ACC112 (cell line): ENCODE results near the gene WDR91.

Experiments used
- H2AFZ ChIP-seq: fragments of 200-600 bp; sonication (generic); one replicate; pipeline ENCODE4 v1.6.0; 2017; ENCODE audit warnings: antibody characterized with exemption, low read length; ENCODE audit not compliant: unreplicated experiment
- H3K27ac ChIP-seq: fragments of 200-600 bp; sonication (generic); 2 replicates; pipeline ENCODE4 v1.5.1; 2014; ENCODE audit warnings: low read depth, mild to moderate bottlenecking, antibody characterized with exemption, low read length, moderate library complexity
- H3K27me3 ChIP-seq: fragments of 200-600 bp; sonication (generic); 2 replicates; pipeline ENCODE4 v1.6.1; 2014; ENCODE audit warnings: mild to moderate bottlenecking, antibody characterized with exemption, low read length, moderate library complexity, mixed read lengths; ENCODE audit not compliant: insufficient read depth
- H3K36me3 ChIP-seq: fragments of 200-600 bp; sonication (generic); 2 replicates; pipeline ENCODE4 v1.6.1; 2016; ENCODE audit warnings: mild to moderate bottlenecking, antibody characterized with exemption, low read length, moderate library complexity, mixed read lengths; ENCODE audit not compliant: insufficient read depth
- H3K4me1 ChIP-seq: fragments of 200-600 bp; sonication (generic); one replicate; pipeline ENCODE4 v1.6.1; 2016; ENCODE audit warnings: low read length, mixed read lengths; ENCODE audit not compliant: insufficient read depth, unreplicated experiment, control insufficient read depth
- H3K4me3 ChIP-seq: fragments of 200-600 bp; sonication (generic); 2 replicates; pipeline ENCODE4 v1.5.1; 2014; ENCODE audit warnings: mild to moderate bottlenecking, low read depth, low read length
- H3K79me2 ChIP-seq: fragments of 200-600 bp; sonication (generic); one replicate; pipeline ENCODE4 v1.6.0; 2016; ENCODE audit warnings: low read length; ENCODE audit not compliant: control insufficient read depth, unreplicated experiment, insufficient read depth

Gene WDR91

DNA sequence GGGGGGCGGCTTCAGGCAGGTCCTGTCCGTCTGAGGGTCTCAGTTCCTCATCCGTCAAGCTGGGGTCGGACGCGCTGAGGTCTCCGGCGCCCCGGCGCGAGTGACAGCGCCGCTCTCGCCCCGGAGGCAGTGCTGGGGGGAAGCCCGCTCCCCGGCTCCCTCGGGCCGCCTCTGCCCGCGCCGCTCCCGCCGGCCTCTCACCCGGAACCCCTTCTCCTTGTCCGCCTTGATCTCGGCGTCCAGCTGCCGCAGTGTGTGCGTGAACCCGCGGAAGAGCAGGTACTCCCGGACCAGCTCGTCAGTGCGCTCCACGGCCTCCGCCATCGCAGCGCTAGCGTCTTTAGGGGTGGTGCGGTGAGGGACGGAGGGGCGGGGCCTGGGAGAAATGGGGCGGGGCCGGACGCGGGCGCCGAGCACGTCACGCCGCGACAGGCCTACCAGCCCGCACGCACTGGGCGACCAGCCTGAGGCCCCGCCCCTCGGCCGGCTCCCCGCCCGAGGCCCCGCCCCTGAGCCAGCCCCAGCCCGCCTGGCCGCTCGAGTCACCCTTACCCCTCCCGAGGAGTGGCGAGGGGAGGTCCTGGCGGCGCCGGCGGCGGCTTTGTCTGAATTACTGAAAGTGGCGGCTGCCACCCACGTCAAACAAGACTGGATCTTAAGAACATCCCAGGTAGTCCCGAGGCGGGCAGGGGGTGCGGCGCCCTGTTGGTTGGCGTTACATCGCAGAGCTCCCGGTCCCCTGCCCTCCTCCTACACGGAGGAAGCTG is at the start of gene WDR91:
Gene WDR91, minus strand, starts transcription at position 348 of the 767 bp plus-strand sequence. Its CDS starts 24 bp downstream, at position 324.
- peak within 1 kb of the TSS; percentile 78 for H3K4me3 ChIP-seq
- no peaks in the 10 kb centered on the region for H3K36me3 ChIP-seq
- peak within 1 kb of the TSS; percentile 30 for H3K27ac ChIP-seq
- peak within 1 kb of the TSS; percentile 88 for H2AFZ ChIP-seq
- H3K4me1 ChIP-seq = peaks cover 4% of the 10 kb centered on the region
- H3K79me2 ChIP-seq = no peaks in the 10 kb centered on the region
- H3K27me3 ChIP-seq = no peaks in the 10 kb centered on the region

DNA sequence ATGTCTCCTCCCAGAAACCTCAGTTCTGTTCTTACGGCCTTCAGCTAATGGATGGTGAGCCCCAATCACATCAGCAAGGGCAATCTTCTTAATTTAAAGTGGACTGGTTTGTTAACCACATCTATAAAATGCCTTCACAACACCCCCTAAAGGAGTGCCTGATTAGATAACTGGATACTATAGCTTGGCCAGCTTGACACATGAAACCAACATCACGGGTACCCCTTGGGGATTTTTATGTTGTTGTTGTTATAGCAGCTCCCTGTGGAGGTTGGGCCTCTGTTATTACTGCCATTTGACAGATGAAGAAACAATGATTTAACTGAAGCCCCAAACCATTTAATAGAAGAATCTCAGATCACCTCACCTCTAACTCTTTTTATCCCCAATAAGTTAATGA is 49.1 kb upstream of the WDR91 start:
- peaks cover 7% of the 10 kb centered on the region; the same call in 1 of the 2 replicates for H3K27me3 ChIP-seq
- H3K4me3 ChIP-seq = no peak overlapping the region
- H3K36me3 ChIP-seq = no peaks in the 10 kb centered on the region
- H2AFZ ChIP-seq = no peak overlapping the region
- no peak overlapping the region for H3K27ac ChIP-seq
- H3K4me1 ChIP-seq = no peaks in the 10 kb centered on the region
- no peaks in the 10 kb centered on the region for H3K79me2 ChIP-seq

DNA sequence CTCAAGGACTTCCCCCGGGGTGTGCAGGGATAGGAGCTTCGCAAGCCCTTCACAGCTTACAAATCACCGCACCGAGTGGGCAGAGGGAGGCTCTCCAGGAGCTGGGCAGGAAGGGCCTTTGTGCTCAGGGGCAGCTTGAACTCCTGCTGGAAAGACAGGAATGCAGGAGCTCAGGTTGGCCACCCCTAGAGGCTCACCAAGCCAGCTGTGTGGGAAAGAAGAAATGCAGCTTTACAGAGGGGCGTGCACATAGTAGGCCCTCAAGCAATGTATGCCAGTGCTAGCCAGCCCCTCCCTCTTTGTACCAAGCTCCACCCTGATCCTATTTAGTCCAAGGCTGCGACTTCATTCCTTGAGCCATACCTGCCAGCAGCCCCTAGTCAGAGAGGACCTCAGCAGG is 48.4 kb upstream of the WDR91 start:
- H3K27ac ChIP-seq = no peak overlapping the region

GRCh38 chr7:135258585-135258984 is 47.3 kb upstream of the WDR91 start:
- Histone ChIP-seq H3K27me3 (no peaks in the 10 kb centered on the region), H3K36me3 (no peaks in the 10 kb centered on the region), H3K79me2 (no peaks in the 10 kb centered on the region), H3K4me1 (peaks cover 19% of the 10 kb centered on the region), H2AFZ (no peak overlapping the region), H3K27ac (no peak overlapping the region), H3K4me3 (no peak overlapping the region)

More for the DNA sequence above, 48.4 kb upstream of the WDR91 start:
- Histone ChIP-seq H3K36me3 (no peaks in the 10 kb centered on the region), H3K4me1 (peaks cover 8% of the 10 kb centered on the region), H3K4me3 (no peak overlapping the region), H2AFZ (no peak overlapping the region), H3K79me2 (no peaks in the 10 kb centered on the region), H3K27me3 (peaks cover 3% of the 10 kb centered on the region; the same call in 1 of the 2 replicates)

DNA sequence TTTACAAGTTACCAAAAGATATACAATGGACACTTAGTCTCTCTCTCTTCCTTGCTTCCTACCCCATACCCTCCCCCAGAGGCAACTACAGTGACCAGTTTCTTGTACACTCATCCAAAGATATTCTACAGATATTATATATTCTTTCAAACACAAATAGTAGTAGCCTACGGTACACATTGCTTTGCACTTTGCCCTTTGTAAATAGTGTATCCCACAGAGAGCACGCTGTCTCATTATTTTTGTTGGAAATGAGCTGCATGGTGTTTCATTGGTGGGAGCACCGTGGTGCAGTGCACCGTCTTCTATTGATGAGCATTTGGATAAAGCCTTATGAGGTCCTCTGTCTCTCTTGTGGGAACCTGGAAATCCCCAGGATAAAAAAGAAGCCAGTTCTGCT is 46.5 kb upstream of the WDR91 start:
- no peak overlapping the region for H3K27ac ChIP-seq
- peaks cover 20% of the 10 kb centered on the region for H3K4me1 ChIP-seq
- H2AFZ ChIP-seq = no peak overlapping the region
- no peak overlapping the region for H3K4me3 ChIP-seq
- no peaks in the 10 kb centered on the region for H3K27me3 ChIP-seq
- no peaks in the 10 kb centered on the region for H3K79me2 ChIP-seq
- no peaks in the 10 kb centered on the region for H3K36me3 ChIP-seq

DNA sequence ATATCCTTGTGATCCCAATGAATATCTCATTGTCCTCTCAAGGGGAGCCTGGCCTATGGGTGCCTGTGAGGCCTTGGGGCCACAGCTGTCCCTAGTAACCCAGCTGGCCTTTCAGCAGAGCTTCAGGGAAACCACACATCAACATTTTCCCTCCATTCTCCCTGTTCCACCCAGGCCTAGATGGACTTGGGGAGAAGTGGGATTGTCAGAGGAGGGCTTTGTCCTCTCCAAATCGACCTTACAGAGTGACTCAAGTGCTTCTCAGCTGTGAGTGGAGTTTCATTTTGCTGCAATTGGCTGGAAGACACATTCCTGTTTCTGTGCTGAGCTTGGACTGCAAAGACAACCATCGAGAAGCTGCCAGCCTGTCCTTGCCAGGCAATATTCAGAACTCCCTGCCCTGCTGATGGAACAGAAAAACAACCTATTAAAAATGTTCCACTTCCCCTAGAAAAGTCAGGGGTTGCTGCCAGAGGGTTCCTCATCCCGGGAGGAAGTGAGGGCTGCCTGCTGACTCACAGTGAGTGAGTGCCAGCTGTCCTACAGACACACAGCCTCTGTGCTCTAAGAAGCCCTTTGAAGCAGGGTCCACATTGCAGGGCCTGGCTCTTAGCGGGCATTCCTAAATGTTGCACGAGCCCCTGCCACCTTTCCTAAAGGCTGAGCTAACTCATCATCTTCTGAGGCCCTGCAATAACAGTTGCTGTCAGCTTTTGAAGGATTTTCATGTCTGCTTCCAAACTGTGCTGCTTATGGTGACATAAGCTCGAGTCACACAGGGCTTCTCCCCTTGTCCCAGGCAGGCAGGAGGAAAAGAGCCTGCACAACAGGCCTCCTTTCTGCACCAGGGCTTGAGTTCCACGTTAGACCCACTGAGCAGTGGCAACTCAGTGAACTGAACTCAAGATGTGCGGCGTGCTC is 42.8 kb upstream of the WDR91 start:
- Histone ChIP-seq H3K27ac (peak overlapping the region; percentile 75), H3K4me1 (peaks cover 20% of the 10 kb centered on the region), H3K79me2 (no peaks in the 10 kb centered on the region), H3K27me3 (no peaks in the 10 kb centered on the region), H2AFZ (peak overlapping the region; percentile 82), H3K4me3 (peak overlapping the region; percentile 8; the same call in 1 of the 2 replicates), H3K36me3 (no peaks in the 10 kb centered on the region)

DNA sequence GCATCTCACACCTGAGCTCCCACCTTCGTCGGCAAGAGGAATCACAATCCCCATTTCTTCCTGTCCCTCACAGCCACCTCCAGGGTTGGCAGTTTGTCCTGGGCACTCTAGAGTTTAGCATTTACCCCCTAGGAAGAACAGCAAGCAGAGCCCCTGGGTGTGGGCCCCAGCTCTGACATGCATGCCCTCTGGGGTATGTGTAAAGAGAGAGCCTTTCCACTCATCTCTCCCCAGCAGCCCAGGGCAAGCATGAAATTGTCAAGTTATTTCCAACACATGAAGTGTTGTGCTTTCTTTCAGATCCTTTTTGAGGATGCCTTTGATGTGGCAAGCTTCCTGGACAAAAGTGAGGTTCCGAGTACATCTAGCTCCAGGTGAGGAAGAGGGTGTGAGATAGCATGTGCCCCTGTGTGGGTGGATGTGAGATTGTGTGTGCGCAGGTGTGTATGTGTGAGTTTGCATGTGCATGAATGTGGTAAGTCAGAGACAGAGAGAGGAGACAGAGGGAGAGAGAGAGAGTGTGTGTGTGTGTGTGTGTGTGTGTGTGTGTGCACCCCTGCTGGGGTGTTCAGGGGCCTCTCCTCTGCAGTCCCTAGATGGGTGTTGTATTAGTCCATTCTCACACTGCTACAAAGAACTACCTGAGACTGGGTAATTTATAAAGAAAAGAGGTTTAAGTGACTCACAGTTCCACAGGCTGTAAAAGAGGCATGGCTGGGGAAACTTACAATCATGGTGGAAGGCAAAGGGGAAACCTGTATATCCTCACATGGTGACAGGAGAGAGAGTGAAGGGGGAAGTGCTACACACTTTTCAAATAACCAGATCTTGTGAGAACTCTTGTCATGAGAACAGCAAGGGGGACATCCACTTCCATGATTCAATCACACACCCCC is 40.4 kb upstream of the WDR91 start:
- H3K36me3 ChIP-seq = no peaks in the 10 kb centered on the region
- no peaks in the 10 kb centered on the region for H3K27me3 ChIP-seq
- no peak overlapping the region for H3K27ac ChIP-seq
- H3K79me2 ChIP-seq = no peaks in the 10 kb centered on the region
- peaks cover 20% of the 10 kb centered on the region for H3K4me1 ChIP-seq
- H3K4me3 ChIP-seq = no peak overlapping the region
- no peak overlapping the region for H2AFZ ChIP-seq

DNA sequence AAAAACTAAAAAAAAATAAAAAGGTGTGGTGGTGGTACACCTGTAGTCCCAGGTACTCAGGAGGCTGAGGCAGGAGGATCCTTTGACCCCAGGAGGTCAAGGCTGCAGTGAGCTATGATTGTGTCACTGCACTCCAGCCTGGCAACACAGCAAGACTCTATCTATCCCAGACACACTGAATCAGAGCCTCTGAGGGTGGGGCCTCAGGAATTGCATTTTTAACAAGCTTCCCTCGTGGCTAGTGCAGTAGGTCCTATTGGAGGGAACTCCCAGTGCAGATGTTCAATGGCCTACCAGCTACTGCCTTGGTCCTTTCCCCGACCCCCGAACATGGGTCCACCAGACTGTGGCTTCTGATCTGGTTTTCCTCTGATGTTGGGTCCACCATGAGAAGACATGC is 37.2 kb upstream of the WDR91 start:
- Histone ChIP-seq H3K36me3 (no peaks in the 10 kb centered on the region), H3K27ac (no peak overlapping the region), H3K27me3 (peaks cover 17% of the 10 kb centered on the region), H3K4me1 (peaks cover 1% of the 10 kb centered on the region), H3K4me3 (no peak overlapping the region), H2AFZ (no peak overlapping the region), H3K79me2 (no peaks in the 10 kb centered on the region)

DNA sequence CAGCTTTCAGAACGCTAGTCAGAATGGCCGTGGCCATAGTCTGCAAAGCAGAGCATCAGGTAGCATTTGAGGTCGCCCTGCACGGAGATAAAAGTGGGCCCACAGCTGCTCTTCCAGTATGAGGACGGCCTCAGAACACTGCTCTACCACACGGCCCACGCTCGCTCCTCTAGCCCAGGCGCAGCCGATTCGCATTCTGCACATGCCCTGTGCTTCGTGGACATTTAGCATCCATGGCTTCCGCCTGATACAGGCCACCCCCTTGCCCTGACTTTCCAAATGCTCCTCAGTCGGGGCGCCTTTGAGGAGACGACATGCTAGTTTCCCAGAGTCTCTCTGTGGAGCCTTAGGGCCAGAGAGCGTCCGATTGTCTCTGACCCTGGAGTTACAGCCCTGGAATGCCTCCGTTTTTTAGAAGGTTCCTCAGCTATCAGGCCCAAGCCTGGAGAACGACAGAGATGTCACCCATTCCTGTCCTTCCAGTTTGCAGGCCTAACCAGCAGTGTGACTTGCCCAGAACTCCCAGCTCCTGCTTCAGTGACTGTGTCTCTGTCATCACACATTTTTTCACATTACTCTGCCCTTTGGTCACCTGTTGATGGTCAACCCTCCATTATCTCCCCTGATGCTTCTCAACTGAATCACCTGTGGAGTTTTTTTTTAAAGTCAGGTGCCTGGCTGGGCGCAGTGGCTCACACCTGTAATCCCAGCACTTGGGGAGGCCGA is 36.6 kb upstream of the WDR91 start:
- Histone ChIP-seq H3K27ac (no peak overlapping the region), H3K36me3 (no peaks in the 10 kb centered on the region), H3K4me1 (no peaks in the 10 kb centered on the region), H2AFZ (no peak overlapping the region), H3K27me3 (peaks cover 23% of the 10 kb centered on the region), H3K79me2 (no peaks in the 10 kb centered on the region), H3K4me3 (no peak overlapping the region)
